Omental fat pad (tissue), 4 donors: ENCODE results near the gene EPB41L4B. TPM values are rescaled to one million over a fixed set of nuclear protein-coding genes. Genes with fewer than 3 reads are reported as not detected.
"Not testable (repeated sequence)": the region's sequence is repeated elsewhere in the genome, so short reads cannot be mapped to it uniquely, and the experiment has no call there.

Experiments
- ATAC-seq: fragments of 150-250 bp; one replicate; pipeline ENCODE4 v1.9.1; 2016; ENCODE audit warnings: mild to moderate bottlenecking, moderate library complexity; ENCODE audit not compliant: low FRiP score
- DNase-seq: peaks from one replicate; pipeline ENCODE4 v3.0.0-alpha.2; 2019; ENCODE audit warnings: low spot score
- CTCF ChIP-seq, 3 donors: fragments of 450-650 bp; IDR thresholded peaks; one replicate each; pipeline ENCODE4 v1.5.1; 2016 to 2017; ENCODE audit warnings: antibody characterized with exemption in 3 of 3, mild to moderate bottlenecking in 3 of 3, moderate library complexity in 2 of 3
- total RNA-seq, 4 donors: library from RNA; depleted of rRNA; stranded (reverse); fragments of >200 nt; gene quantifications; one replicate each; pipeline ENCODE4 v1.1.0, GENCODE V29; 2016

EPB41L4B gene
- total RNA-seq: 10 to 100 TPM in 3 of 4 donors, 1 to 10 TPM in 1; 6.3 to 47.7 (median 33.6) TPM

- DNase-seq (peak; percentile 92), ATAC-seq (peak; percentile 86)
- TF ChIP-seq CTCF (IDR thresholded peaks at IDR 0.05): peak in 1 of 3 donors; percentile 89
These were observed at the start of gene EPB41L4B for GRCh38 chr9:109320742-109321448. Gene EPB41L4B, minus strand, starts transcription at chr9:109321059. Its CDS starts 613 bp downstream, at chr9:109320446.

GRCh38 chr9:109369285-109369684, 48.4 kb upstream of the EPB41L4B start:
- no peak for ATAC-seq

GRCh38 chr9:109360771-109361170, 39.9 kb upstream of the EPB41L4B start:
- no peak for TF ChIP-seq CTCF (IDR thresholded peaks at IDR 0.05)
- ATAC-seq (no peak), DNase-seq (no peak)

More at GRCh38 chr9:109369285-109369684, 48.4 kb upstream of the EPB41L4B start:
- TF ChIP-seq CTCF (IDR thresholded peaks at IDR 0.05): no peak
- no peak for DNase-seq

GRCh38 chr9:109358968-109359603, 38.2 kb upstream of the EPB41L4B start:
- not testable (repeated sequence) for DNase-seq, ATAC-seq

GRCh38 chr9:109355564-109356297, 34.9 kb upstream of the EPB41L4B start:
- no peak for TF ChIP-seq CTCF (IDR thresholded peaks at IDR 0.05)
- DNase-seq: no peak
- ATAC-seq: no peak

- no peak for TF ChIP-seq CTCF (IDR thresholded peaks at IDR 0.05)
- no peak for DNase-seq
- ATAC-seq: no peak
These were observed 33.3 kb upstream of the EPB41L4B start for GRCh38 chr9:109354190-109354589.

- no peak for TF ChIP-seq CTCF (IDR thresholded peaks at IDR 0.05)
- ATAC-seq (no peak), DNase-seq (no peak)
These were observed 30.2 kb upstream of the EPB41L4B start for GRCh38 chr9:109351032-109351431.
